Bronchial epithelial cell (primary cell): Measurements from ENCODE around the gene PLA2G3. TPM values are rescaled to one million over a fixed set of nuclear protein-coding genes. Genes with fewer than 3 reads are reported as not detected.

ENCODE experiments used
- DNase-seq: peaks from one replicate; pipeline ENCODE4 v3.0.0-alpha.2; 2010; ENCODE audit warnings: low read depth
- FAIRE-seq: peaks from 2 replicates; lab custom pipeline; 2011; peaks lifted over from hg19 to GRCh38; lab: Jason Lieb, UNC
- H3K27me3 ChIP-seq: 2 replicates; pipeline ENCODE4 v1.5.1; 2011; ENCODE audit warnings: low read length; ENCODE audit not compliant: control insufficient read depth, insufficient read depth
- H3K36me3 ChIP-seq: 2 replicates; pipeline ENCODE4 v1.5.1; 2011; ENCODE audit warnings: low read length; ENCODE audit not compliant: control insufficient read depth, insufficient read depth
- H3K4me3 ChIP-seq: 2 replicates; pipeline ENCODE4 v1.5.1; 2011; ENCODE audit warnings: mild to moderate bottlenecking, low read depth, low read length, control low read depth
- CTCF ChIP-seq: IDR thresholded peaks from 2 replicates; pipeline ENCODE4 v1.5.1; 2011; ENCODE audit warnings: mild to moderate bottlenecking, moderate library complexity, low read length, control low read depth, inconsistent platforms; ENCODE audit not compliant: insufficient read depth, severe bottlenecking
- total RNA-seq: library from RNA; depleted of rRNA; stranded (reverse); fragments of >200 nt; gene quantifications from 2 replicates; pipeline ENCODE4 v1.2.1, GENCODE V29; 2014

Gene PLA2G3
- total RNA-seq, 1 donor from 2014 or later = under 0.01 TPM

- DNase-seq (peak; percentile 37), FAIRE-seq (peak; percentile 58)
Observed at GRCh38 chr22:31122532-31123291, 17.6 kb downstream of the PLA2G3 start, which contains the start of gene INPP5J. INPP5J (plus strand) TSS chr22:31122966; CDS start chr22:31123015, 49 bp downstream.

GRCh38 chr22:31122196-31122531 is 18.1 kb downstream of the PLA2G3 start:
- peaks cover 13% of the 10 kb centered on the region for H3K27me3 ChIP-seq
- FAIRE-seq (no peak), DNase-seq (no peak)
- no peak overlapping the region for H3K4me3 ChIP-seq
- TF ChIP-seq CTCF = no peak
- H3K36me3 ChIP-seq = no peaks in the 10 kb centered on the region

More at GRCh38 chr22:31122532-31123291, 17.6 kb downstream of the PLA2G3 start, which contains the start of gene INPP5J:
- Histone ChIP-seq H3K4me3 (peak within 1 kb of the TSS; percentile 33), H3K36me3 (no peaks in the 10 kb centered on the region), H3K27me3 (peaks cover 13% of the 10 kb centered on the region)
- no peak for TF ChIP-seq CTCF

GRCh38 chr22:31121403-31121802 is 18.9 kb downstream of the PLA2G3 start:
- TF ChIP-seq CTCF = no peak
- FAIRE-seq (no peak), DNase-seq (no peak)
- Histone ChIP-seq H3K36me3 (no peaks in the 10 kb centered on the region), H3K4me3 (no peak overlapping the region), H3K27me3 (peaks cover 13% of the 10 kb centered on the region)

- H3K27me3 ChIP-seq = peaks cover 13% of the 10 kb centered on the region
- H3K36me3 ChIP-seq = no peaks in the 10 kb centered on the region
- FAIRE-seq = no peak
- no peak overlapping the region for H3K4me3 ChIP-seq
- TF ChIP-seq CTCF = no peak
- DNase-seq = no peak
Observed at GRCh38 chr22:31120642-31121041, 19.7 kb downstream of the PLA2G3 start.

- H3K4me3 ChIP-seq = no peak overlapping the region
- no peak for FAIRE-seq
- H3K27me3 ChIP-seq = peaks cover 13% of the 10 kb centered on the region
- no peak for TF ChIP-seq CTCF
- no peak for DNase-seq
- H3K36me3 ChIP-seq = no peaks in the 10 kb centered on the region
Observed at GRCh38 chr22:31120230-31120629, 20.1 kb downstream of the PLA2G3 start.
